ENCODE data around the gene ANKRD26. TPM values are rescaled to one million over a fixed set of nuclear protein-coding genes. Genes with fewer than 3 reads are reported as not detected.

The ANKRD26 gene
- total RNA-seq, 1 experiment from 2014 or later = 7.4 TPM

DNA sequence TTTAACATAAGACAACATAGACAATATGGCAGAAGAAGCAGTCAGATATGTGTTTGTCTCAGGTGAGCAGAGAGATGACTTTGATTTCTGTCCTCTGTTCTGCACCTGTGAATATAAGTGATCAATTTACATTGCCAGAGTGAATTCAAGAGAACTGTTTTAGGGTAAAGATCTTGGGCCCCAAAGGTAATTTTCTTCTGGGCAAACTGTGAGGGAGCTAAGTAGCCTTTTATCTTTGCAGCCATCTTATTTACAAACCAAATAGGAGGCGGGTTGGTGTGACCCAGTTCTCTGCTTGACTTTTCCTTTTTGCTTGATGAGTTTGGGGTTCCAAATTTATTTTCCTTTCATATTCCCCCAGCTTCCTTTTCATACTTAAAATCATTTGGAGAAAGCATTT, 118.2 kb downstream of the ANKRD26 start:
- Histone ChIP-seq H3K27me3 (replicated peaks) (no peaks in the 10 kb centered on the region), H3K4me3 (no peak overlapping the region), H3K9me3 (replicated peaks) (no peaks in the 10 kb centered on the region), H3K36me3 (no peaks in the 10 kb centered on the region), H3K4me1 (replicated peaks) (no peaks in the 10 kb centered on the region), H3K27ac (no peak overlapping the region)
- no peak for DNase-seq (ENCODE audit: low read depth in 1 of 2, low spot score in 2 of 2)

DNA sequence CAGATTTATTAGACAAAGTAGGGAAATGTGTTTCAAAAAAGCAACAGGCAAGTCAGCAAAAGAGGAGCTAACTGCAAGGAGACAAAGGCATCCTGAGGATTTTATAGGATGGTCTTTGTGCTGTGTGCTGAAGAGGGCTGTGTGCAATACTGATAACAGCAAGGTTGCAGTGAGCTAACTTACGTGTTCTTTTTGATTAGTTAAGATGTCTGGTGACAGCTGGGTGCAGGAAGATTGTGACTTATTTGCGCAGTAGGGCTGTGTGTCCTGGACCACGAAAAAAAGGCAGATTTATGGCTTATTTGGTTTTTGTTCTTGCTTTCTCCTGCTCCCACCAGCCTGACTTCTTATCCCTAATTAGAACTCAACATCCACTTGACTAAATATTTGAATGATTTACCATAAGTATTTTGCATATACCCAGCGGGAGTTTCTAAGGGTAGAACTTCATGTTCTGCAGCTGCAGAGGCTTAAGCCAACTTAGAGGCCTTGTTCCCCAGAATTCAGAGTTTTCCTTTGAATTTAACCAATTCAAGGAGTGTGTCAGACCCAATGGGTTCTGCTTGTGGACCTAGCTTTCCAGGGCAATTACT, 119.0 kb downstream of the ANKRD26 start:
- H3K27ac ChIP-seq = no peak overlapping the region
- H3K9me3 ChIP-seq (replicated peaks) = no peaks in the 10 kb centered on the region
- no peak overlapping the region for H3K4me3 ChIP-seq
- no peak for DNase-seq (ENCODE audit: low read depth in 1 of 2, low spot score in 2 of 2)
- H3K4me1 ChIP-seq (replicated peaks) = no peaks in the 10 kb centered on the region
- no peaks in the 10 kb centered on the region for H3K36me3 ChIP-seq
- no peaks in the 10 kb centered on the region for H3K27me3 ChIP-seq (replicated peaks)

- Histone ChIP-seq H3K27me3 (replicated peaks) (no peaks in the 10 kb centered on the region), H3K4me1 (replicated peaks) (no peaks in the 10 kb centered on the region), H3K9me3 (replicated peaks) (no peaks in the 10 kb centered on the region), H3K27ac (no peak overlapping the region), H3K36me3 (no peaks in the 10 kb centered on the region), H3K4me3 (no peak overlapping the region)
- no peak for DNase-seq (ENCODE audit: low read depth in 1 of 2, low spot score in 2 of 2)
Measured at GRCh38 chr10:26978519-26978918, 121.8 kb downstream of the ANKRD26 start.

- Histone ChIP-seq H3K27me3 (replicated peaks) (no peaks in the 10 kb centered on the region), H3K27ac (no peak overlapping the region), H3K36me3 (no peaks in the 10 kb centered on the region), H3K9me3 (replicated peaks) (no peaks in the 10 kb centered on the region), H3K4me1 (replicated peaks) (no peaks in the 10 kb centered on the region), H3K4me3 (no peak overlapping the region)
- DNase-seq (ENCODE audit: low read depth in 1 of 2, low spot score in 2 of 2) = no peak
Measured at GRCh38 chr10:26977635-26978034, 122.7 kb downstream of the ANKRD26 start.

GRCh38 chr10:26970667-26971066, 129.6 kb downstream of the ANKRD26 start:
- Histone ChIP-seq H3K27me3 (replicated peaks) (no peaks in the 10 kb centered on the region), H3K9me3 (replicated peaks) (no peaks in the 10 kb centered on the region), H3K36me3 (no peaks in the 10 kb centered on the region), H3K4me1 (replicated peaks) (no peaks in the 10 kb centered on the region), H3K27ac (no peak overlapping the region), H3K4me3 (no peak overlapping the region)
- no peak for DNase-seq (ENCODE audit: low read depth in 1 of 2, low spot score in 2 of 2)

- H3K4me1 ChIP-seq (replicated peaks) = no peaks in the 10 kb centered on the region
- no peak for DNase-seq (ENCODE audit: low read depth in 1 of 2, low spot score in 2 of 2)
- no peaks in the 10 kb centered on the region for H3K36me3 ChIP-seq
- no peaks in the 10 kb centered on the region for H3K27me3 ChIP-seq (replicated peaks)
- H3K4me3 ChIP-seq = no peak overlapping the region
- no peaks in the 10 kb centered on the region for H3K9me3 ChIP-seq (replicated peaks)
- no peak overlapping the region for H3K27ac ChIP-seq
Measured at GRCh38 chr10:26969145-26969926, 131.0 kb downstream of the ANKRD26 start.

GRCh38 chr10:26962835-26963234, 137.5 kb downstream of the ANKRD26 start:
- H3K4me1 ChIP-seq (replicated peaks) = no peaks in the 10 kb centered on the region
- H3K4me3 ChIP-seq = no peak overlapping the region
- H3K27me3 ChIP-seq (replicated peaks) = no peaks in the 10 kb centered on the region
- no peak overlapping the region for H3K27ac ChIP-seq
- no peaks in the 10 kb centered on the region for H3K36me3 ChIP-seq
- H3K9me3 ChIP-seq (replicated peaks) = no peaks in the 10 kb centered on the region
- DNase-seq (ENCODE audit: low read depth in 1 of 2, low spot score in 2 of 2) = no peak

- H3K27me3 ChIP-seq (replicated peaks) = no peaks in the 10 kb centered on the region
- no peaks in the 10 kb centered on the region for H3K9me3 ChIP-seq (replicated peaks)
- DNase-seq (ENCODE audit: low read depth in 1 of 2, low spot score in 2 of 2) = no peak
- no peak overlapping the region for H3K4me3 ChIP-seq
- H3K27ac ChIP-seq = no peak overlapping the region
- H3K4me1 ChIP-seq (replicated peaks) = no peaks in the 10 kb centered on the region
- H3K36me3 ChIP-seq = no peaks in the 10 kb centered on the region
Measured at GRCh38 chr10:26960308-26960707, 140.0 kb downstream of the ANKRD26 start.

DNA sequence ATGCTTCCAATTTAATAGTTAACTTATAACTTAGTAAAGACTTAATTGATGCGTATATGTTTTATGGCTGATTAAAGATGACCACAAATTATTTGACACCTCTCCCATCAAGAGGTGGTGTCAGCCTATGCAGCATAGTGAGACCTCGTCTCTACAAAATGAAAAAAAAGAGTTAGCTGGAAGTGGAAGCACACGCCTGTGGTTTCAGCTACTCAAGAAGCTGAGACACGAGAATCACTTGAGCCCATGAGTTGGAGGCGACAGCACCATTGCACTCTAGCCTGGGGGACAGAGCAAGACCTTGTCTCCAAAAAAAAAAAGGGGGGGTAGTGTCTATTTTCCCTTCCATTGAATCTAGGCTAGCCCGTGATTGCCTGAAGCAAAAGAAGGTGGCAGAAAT, 140.5 kb downstream of the ANKRD26 start:
- H3K36me3 ChIP-seq = no peaks in the 10 kb centered on the region
- no peak overlapping the region for H3K27ac ChIP-seq
- H3K4me3 ChIP-seq = no peak overlapping the region
- H3K4me1 ChIP-seq (replicated peaks) = no peaks in the 10 kb centered on the region
- H3K27me3 ChIP-seq (replicated peaks) = no peaks in the 10 kb centered on the region
- no peak for DNase-seq (ENCODE audit: low read depth in 1 of 2, low spot score in 2 of 2)
- no peaks in the 10 kb centered on the region for H3K9me3 ChIP-seq (replicated peaks)

Other genes with a start within 250 kb of the ANKRD26 start
- gene ABI1, start 239.5 kb downstream of the ANKRD26 start, total RNA-seq (2014; rRNA removed; shearing (Covaris generic)) = 39.4 and 62.5 TPM in 2 replicates
- gene YME1L1, start 53.9 kb upstream of the ANKRD26 start, total RNA-seq (2014; rRNA removed; shearing (Covaris generic)) = 120 and 156 TPM in 2 replicates
- 23.2 and 43.5 TPM in 2 replicates for gene MASTL, start 54.9 kb upstream of the ANKRD26 start, total RNA-seq (2014; rRNA removed; shearing (Covaris generic))
- 15.6 and 20.4 TPM in 2 replicates for gene ACBD5, start 140.3 kb upstream of the ANKRD26 start, total RNA-seq (2014; rRNA removed; shearing (Covaris generic))

Measured in SJSA1 (cell line).